ENCODE measurements around the gene PRKCB. TPM values are rescaled to one million over a fixed set of nuclear protein-coding genes. Genes with fewer than 3 reads are reported as not detected.

The PRKCB gene
- total and polyA plus RNA-seq, 2 experiments from 2014 or later, result 3.7 to 16.4 TPM

DNA sequence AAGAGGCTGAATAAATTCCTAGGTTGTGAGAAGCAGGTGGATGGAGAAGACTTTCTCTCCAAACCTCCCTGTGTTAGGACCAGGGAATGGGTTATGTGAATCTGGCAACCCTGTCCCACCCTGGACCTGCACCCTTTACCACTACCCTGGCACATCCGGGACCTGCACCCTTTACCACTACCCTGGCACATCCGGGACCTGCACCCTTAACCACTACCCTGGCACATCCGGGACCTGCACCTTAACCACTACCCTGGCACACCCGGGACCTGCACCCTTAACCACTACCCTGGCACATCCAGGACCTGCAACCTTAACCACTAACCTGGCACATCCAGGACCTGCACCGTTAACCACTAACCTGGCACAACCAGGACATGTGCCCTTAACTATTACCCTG, 213.3 kb downstream of the PRKCB start (continued):
- TF ChIP-seq, protein P1, sequence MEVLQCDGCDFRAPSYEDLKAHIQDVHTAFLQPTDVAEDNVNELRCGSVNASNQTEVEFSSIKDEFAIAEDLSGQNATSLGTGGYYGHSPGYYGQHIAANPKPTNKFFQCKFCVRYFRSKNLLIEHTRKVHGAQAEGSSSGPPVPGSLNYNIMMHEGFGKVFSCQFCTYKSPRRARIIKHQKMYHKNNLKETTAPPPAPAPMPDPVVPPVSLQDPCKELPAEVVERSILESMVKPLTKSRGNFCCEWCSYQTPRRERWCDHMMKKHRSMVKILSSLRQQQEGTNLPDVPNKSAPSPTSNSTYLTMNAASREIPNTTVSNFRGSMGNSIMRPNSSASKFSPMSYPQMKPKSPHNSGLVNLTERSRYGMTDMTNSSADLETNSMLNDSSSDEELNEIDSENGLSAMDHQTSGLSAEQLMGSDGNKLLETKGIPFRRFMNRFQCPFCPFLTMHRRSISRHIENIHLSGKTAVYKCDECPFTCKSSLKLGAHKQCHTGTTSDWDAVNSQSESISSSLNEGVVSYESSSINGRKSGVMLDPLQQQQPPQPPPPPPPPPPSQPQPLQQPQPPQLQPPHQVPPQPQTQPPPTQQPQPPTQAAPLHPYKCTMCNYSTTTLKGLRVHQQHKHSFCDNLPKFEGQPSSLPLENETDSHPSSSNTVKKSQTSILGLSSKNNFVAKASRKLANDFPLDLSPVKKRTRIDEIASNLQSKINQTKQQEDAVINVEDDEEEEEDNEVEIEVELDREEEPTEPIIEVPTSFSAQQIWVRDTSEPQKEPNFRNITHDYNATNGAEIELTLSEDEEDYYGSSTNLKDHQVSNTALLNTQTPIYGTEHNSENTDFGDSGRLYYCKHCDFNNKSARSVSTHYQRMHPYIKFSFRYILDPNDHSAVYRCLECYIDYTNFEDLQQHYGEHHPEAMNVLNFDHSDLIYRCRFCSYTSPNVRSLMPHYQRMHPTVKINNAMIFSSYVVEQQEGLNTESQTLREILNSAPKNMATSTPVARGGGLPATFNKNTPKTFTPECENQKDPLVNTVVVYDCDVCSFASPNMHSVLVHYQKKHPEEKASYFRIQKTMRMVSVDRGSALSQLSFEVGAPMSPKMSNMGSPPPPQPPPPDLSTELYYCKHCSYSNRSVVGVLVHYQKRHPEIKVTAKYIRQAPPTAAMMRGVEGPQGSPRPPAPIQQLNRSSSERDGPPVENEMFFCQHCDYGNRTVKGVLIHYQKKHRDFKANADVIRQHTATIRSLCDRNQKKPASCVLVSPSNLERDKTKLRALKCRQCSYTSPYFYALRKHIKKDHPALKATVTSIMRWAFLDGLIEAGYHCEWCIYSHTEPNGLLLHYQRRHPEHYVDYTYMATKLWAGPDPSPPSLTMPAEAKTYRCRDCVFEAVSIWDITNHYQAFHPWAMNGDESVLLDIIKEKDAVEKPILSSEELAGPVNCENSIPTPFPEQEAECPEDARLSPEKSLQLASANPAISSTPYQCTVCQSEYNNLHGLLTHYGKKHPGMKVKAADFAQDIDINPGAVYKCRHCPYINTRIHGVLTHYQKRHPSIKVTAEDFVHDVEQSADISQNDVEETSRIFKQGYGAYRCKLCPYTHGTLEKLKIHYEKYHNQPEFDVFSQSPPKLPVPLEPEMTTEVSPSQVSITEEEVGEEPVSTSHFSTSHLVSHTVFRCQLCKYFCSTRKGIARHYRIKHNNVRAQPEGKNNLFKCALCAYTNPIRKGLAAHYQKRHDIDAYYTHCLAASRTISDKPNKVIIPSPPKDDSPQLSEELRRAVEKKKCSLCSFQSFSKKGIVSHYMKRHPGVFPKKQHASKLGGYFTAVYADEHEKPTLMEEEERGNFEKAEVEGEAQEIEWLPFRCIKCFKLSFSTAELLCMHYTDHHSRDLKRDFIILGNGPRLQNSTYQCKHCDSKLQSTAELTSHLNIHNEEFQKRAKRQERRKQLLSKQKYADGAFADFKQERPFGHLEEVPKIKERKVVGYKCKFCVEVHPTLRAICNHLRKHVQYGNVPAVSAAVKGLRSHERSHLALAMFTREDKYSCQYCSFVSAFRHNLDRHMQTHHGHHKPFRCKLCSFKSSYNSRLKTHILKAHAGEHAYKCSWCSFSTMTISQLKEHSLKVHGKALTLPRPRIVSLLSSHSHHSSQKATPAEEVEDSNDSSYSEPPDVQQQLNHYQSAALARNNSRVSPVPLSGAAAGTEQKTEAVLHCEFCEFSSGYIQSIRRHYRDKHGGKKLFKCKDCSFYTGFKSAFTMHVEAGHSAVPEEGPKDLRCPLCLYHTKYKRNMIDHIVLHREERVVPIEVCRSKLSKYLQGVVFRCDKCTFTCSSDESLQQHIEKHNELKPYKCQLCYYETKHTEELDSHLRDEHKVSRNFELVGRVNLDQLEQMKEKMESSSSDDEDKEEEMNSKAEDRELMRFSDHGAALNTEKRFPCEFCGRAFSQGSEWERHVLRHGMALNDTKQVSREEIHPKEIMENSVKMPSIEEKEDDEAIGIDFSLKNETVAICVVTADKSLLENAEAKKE (CRISPR knock-in tag; IDR thresholded peaks at IDR 0.05), result no peak

DNA sequence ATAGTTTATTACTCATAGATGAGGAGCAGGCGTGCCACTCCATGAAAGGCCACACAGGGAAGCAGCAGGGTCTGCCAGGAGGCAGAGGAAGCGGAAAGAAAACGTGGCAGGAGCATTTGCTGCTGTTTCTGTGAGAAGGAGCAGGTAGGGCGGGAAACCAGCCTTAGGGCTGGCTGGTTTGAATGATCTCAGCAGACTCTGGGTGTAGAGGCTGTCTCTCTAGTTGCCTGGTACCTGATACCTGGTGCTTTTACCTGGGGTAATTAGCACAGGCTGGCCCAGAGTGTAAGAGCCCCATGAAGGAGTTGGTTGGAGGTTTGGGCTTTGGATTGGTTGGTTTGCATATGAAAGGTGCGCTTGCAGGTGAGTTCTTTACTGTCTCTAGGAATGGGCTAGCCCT, 215.3 kb downstream of the PRKCB start:
- H3K4me3 Mint-ChIP-seq, result no peak overlapping the region; the same call in 2 of the 3 replicates
- H2AFZ ChIP-seq, result no peak overlapping the region
- H3K27ac ChIP-seq (ENCODE audit: low read depth), result peak overlapping the region; percentile 52
- TF ChIP-seq, protein P1 (CRISPR knock-in tag; IDR thresholded peaks at IDR 0.05), result peak; percentile 56; the same call in 1 of the 2 replicates
- no peak for TF ChIP-seq EZH2phosphoT487 (IDR thresholded peaks at IDR 0.05; ENCODE audit: unreplicated experiment)
- no peaks in the 10 kb centered on the region for H3K79me2 ChIP-seq (replicated peaks; ENCODE audit: insufficient read depth)
- peaks cover 9% of the 10 kb centered on the region for H3K27me3 Mint-ChIP-seq (ENCODE audit: insufficient read depth, low read depth, poor library complexity)
- H3K9me2 ChIP-seq (ENCODE audit: insufficient read depth), result no peaks in the 10 kb centered on the region
- no peaks in the 10 kb centered on the region for H3K9me3 Mint-ChIP-seq
- ATAC-seq (peak; percentile 88), DNase-seq (ENCODE audit: low spot score) (peak; percentile 85)
- peaks cover 41% of the 10 kb centered on the region for H3K4me1 Mint-ChIP-seq
- no peak overlapping the region for H3K4me3 ChIP-seq
- H3K4me2 ChIP-seq, result peak overlapping the region; percentile 62
- H3K4me1 ChIP-seq (ENCODE audit: insufficient read depth), result peaks cover 27% of the 10 kb centered on the region
- H3K36me3 Mint-ChIP-seq (ENCODE audit: low read depth), result no peaks in the 10 kb centered on the region
- no peaks in the 10 kb centered on the region for H4K20me1 ChIP-seq (replicated peaks; ENCODE audit: insufficient read depth)
- no peaks in the 10 kb centered on the region for H3K36me3 ChIP-seq (ENCODE audit: insufficient read depth)
- no peaks in the 10 kb centered on the region for H3K27me3 ChIP-seq (ENCODE audit: insufficient read depth)
- H3F3A ChIP-seq (replicated peaks; ENCODE audit: low read depth), result 0 out of 2 replicates have a peak, but pooled peaks cover 7% of the 10 kb centered on the region
- H3K27ac Mint-ChIP-seq, result peak overlapping the region; percentile 67
